HUDEP-2 (cell line): ENCODE data around the gene SMAD5.

Source experiments
- DNase-seq, 76 experiments: peaks; one replicate each; lab custom pipeline; 2025; ENCODE audit not compliant: unreplicated experiment in 76 of 76; lab: John Stamatoyannopoulos, UW

The SMAD5 gene

DNA sequence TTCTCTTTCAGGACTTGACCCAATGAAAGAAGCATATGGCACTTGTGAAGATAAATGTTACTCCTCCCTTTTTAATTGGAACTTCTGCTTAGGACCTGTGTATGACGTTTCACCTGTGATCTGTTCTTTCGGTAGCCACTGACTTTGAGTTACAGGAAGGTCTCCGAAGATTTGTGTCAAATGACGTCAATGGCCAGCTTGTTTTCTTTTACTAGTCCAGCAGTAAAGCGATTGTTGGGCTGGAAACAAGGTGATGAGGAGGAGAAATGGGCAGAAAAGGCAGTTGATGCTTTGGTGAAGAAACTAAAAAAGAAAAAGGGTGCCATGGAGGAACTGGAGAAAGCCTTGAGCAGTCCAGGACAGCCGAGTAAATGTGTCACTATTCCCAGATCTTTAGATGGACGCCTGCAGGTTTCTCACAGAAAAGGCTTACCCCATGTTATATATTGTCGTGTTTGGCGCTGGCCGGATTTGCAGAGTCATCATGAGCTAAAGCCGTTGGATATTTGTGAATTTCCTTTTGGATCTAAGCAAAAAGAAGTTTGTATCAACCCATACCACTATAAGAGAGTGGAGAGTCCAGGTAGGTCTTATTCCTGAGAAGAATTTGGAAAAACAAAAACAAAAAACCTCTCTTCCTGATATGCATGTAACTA lies 21.1 kb downstream of the SMAD5 start:
- DNase-seq = no peak

DNA sequence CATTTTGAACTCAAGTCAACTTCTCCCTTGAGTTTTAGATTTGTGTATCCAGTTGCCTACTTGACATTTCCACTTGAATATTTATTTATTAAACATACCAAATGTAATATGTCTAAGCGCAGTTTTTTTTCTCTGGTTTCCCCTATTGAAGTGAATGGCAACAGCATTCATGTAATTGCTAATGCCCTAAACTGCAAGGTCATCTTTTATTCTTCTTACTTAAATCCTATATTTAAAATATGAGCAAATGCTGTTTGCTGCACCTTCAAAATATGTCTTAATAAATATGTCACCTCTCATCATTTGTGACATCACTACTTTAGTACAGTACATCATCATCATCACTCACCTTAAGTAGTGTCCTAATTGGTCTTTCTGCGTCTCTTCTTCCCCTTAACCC lies 22.4 kb downstream of the SMAD5 start:
- no peak for DNase-seq

DNA sequence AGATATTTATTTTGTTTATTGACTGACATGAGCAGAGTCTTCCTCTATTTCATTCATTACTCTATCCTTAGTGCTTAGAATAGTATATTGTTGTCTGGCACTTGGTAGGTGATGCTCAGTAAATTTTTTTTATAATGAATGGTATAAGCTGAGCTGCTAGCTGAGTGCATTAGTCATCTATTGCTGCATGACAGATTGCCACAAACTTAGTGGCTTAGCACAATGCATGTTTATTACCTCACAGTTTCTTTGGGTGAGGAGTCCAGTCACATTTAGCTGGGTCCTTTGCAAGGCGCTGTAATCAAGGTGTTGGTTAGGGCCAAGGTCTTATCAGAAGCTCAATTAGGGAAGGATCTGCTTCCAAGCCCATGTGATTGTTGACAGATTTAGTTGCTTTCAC lies 23.1 kb downstream of the SMAD5 start:
- no peak for DNase-seq

DNA sequence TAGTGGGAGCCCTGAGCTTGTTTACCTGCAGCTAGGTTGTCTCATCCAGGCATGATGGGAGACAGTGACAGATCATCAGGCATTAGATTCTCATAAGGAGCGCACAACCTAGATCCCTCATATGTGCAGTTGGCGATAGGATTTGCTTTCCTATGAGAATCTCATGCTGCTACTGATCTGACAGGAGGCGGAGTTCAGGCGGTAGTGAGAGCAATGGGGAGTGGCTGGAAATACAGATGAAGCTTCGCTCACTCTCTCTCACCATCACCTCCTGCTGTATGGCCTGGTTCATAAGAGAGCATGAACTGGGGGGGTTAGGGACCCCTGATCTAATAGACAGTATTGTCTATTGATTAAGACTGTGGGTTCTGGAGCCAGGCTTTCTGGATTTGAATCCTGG lies 24.9 kb downstream of the SMAD5 start:
- no peak for DNase-seq

DNA sequence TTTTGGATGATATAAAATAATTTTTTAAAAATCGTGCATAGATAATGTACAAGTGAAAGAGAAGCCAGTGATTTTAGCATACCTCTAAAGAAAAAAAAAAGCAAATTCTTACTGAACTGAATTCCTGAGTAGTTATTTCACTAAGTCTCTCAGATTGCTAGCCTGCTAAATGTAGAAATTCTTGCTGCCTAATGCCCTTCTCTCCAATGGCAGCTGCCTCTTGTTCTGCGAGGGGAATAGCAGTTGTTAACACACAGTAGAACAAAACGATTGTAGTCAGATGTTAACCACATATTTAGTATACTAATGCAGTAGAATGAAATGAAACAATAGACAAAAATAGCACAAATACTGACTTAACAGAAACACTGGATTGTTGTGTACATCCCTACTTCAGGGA lies 26.8 kb downstream of the SMAD5 start:
- no peak for DNase-seq

DNA sequence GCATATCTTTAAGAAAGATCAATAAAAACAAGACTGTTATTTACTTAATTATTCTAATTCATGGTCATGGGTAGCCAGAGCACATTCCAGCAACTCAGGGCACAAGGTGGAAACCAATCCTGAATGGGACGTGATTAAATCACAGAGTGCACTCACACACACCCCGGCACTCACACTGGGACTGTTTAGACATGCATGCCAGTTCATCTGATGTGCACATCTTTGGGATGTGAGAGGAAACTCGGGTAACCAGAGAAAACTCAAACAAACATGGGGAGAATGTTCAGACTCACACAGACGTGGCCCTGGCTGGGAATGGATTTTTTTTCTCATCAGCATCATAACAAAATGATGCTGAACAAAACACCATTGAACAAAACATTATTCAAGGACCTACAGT lies 29.4 kb downstream of the SMAD5 start:
- DNase-seq = no peak

DNA sequence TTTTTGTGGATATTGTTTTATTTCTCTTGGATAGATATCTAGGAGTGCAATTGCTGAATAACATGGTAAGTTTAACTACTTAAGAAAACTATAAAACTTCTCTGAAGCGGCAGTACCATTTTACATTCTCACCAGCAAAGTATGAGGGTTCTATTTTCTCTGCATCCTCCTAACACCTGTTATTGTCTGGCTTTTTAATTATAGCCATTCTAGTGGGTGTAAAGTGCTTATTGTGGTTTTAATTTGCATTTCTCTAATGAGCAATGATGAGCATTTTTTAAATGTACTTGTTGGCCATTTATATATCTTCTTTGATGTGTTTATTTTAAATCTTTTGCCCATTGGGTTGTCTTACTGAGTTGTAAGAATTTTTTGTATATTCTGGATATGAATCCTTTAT lies 31.6 kb downstream of the SMAD5 start:
- DNase-seq = no peak

DNA sequence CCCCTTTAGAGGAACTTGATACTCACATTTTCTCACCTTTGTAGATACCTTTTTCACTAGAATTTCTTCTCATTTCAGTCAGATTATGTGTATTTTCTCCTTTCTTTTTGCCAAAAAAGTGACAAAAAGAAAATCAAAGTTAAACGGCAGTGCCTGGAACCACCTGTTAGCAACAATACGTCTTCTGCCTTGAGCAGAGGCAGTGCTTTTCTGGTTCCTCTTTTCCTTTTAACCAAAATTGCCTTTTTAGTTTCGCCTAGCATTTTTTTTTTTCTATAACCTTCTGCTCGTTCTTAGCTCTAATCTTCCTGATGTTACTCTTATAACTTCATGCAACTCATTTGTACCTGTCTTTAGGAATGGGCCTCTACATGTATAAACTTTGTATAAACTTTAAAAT lies 34.3 kb downstream of the SMAD5 start:
- no peak for DNase-seq

DNA sequence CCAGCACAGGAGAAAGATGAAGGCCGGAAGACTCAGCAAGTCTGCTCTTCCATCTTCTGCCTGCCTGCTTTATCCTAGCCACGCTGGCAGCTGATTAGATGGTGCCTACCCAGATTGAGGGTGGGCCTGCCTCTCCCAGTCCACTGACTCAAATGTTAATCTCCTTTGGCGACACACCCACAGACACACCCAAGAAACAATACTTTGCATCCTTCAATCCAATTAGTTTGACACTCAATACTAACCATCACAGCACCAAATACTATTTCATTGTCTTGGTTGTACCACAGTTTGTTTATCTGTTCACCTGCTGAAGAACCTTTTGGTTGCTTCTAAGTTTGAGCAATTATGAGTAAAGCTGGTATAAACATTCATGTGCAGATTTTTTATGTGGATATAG lies 36.6 kb downstream of the SMAD5 start:
- DNase-seq = no peak

DNA sequence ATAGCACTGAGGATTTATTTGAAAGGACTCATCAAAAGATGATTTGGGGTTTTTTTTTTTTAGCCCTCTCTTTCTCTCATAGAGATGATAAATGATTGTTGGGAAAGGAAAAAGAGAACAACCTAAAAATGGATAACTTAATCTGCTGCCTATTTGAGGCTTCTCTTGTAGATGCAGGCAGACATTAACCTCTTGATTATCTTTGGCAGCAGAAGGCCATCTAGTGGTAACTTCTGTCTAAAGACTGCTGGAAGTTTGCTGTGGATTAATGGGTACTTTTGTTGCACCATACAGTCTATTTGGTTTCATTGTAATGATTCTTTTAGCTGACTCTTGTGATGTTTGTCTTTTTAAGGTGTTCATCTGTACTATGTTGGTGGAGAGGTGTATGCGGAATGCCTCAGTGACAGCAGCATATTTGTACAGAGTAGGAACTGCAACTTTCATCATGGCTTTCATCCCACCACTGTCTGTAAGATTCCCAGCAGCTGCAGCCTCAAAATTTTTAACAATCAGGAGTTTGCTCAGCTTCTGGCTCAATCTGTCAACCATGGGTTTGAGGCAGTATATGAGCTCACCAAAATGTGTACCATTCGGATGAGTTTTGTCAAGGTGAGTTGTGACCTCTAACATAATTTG lies 41.5 kb downstream of the SMAD5 start:
- peak in 23 of 76 experiments; percentile 1 to 45 (median 20) for DNase-seq

DNA sequence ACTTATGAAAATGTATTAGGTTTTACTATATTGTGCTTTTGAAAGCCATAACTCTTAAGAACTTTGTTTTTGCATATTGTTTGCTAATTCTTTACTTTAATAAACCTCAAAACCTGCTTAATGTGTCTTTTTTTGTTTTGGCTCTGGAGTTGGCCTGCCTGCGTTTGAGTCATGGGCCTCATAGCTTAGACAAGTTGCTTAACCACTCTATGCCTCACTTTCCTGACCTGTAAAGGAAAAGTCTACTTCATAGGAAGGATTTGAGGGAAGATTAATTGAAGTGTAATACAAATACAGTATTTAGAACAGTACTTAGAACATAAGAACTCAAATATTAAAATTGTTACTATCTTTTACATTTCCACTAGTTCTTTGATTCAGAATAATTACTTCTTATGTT lies 50.0 kb downstream of the SMAD5 start:
- DNase-seq = no peak

DNA sequence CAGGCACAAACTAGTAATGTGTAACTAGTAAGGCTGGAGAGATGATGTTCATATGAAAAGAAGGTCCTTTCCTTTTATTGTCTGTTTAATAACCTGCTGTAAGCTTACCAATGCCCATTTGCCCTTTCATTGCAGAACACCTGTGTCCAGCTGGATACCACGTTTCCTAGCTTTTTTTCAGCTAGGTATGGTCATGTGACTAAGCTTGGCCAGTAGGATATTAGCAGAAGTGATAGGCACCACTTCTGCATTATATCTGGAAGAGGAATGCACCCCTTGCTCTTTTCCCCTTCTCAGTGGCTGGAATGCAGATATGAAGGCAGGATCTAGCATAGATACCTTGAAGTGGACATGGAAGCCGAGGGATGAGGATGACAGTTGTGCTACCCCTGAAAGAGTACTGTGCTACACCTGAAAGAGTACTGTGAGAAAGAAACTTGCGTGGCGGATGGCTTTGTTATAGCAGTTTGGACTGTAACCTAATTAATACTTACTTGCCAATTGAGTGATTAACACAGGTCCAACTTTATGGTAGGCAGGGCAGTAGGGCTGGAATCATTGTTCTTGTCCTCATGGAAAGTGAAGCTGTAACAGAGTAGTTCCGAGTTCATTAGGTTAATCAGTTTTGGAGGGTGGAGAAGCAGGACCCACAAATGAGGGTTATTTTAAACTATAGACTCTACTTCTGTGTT lies 53.5 kb downstream of the SMAD5 start:
- no peak for DNase-seq

DNA sequence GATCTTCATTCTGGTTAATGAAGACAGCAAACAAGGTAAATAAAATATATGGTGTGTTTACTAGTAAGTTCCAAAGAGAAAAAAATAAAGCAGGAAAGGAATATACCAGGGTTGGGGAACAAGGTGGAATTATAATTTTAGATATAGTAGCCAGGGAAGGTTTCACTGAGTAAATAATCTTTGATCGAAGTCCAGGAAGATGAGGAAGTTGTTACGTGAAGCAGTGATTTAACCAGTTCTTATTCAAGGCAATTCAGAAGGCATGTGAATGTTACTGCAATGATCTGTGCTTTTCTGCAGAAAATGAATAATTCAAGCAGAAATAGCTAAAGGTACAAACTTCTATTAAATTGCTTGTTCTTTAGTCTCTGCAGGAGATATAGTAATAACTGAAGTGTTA lies 54.2 kb downstream of the SMAD5 start:
- no peak for DNase-seq

DNA sequence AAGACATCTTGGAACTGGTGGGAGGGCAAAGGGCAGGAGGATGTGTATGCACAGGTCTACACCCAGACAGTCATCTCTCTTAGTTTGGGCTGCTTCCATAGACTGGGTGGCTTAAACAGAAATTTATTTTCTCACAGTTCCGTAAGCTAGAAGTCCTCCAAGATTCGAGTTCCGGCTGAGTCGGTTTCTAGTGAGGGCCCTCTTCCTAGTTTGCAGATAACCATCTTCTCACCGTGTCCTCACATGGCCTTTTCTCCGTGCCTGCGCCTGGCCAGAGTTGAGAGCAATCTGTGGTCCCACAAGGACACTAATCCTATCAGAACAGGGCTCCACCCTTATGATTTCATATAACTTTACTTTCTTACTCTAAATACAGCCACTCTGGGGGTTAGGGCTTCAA lies 56.2 kb downstream of the SMAD5 start:
- DNase-seq = no peak

DNA sequence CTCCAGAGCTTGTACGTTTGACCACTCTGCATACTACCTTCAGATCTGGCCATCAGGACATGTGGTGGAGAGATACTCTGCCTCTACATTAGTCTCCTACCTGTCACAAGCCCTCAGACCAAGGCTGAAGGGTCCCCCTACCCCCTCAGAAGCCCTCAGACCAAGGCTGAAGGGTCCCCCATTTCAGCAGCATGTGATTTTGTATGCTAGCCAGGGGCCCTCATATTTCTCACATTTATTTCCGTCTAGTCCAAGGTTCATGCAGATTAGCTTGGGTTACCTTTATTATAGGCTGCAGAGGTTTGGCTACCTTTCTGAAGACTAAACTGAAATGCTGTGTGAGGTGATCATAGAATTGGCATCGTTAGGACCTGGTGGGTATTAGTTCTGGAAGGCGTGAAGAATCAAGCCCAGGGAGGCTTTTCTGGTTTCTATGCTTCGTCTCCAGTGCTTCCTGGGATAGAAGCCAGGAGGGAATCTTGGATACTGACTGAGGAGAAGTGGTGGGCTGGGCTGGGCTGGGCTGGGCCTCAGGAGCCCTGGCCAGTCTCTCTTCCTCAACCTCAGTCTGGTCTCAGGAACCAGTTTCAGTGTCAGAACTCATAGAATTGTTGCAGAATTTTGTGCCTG lies 57.6 kb downstream of the SMAD5 start:
- no peak for DNase-seq

DNA sequence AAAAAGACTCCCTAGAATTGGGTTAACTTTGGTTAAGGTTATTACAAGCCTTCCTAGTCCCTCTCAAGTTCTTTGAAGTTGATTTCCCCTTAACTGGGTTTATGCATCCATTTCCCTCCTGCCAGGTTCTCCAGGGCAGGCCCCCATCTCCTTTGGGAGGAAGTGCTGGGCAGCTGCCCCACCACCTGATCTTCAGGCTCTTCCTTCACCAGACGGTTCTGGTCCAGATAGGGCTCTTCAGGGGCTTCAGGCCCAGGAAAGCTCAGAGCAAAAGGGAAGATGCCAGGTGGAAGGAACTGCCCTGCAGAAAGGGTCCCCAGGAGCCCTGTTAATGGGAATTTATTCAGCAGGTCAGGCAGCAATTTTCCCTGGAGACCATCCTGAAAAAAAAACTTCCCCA lies 58.3 kb downstream of the SMAD5 start:
- DNase-seq = no peak

DNA sequence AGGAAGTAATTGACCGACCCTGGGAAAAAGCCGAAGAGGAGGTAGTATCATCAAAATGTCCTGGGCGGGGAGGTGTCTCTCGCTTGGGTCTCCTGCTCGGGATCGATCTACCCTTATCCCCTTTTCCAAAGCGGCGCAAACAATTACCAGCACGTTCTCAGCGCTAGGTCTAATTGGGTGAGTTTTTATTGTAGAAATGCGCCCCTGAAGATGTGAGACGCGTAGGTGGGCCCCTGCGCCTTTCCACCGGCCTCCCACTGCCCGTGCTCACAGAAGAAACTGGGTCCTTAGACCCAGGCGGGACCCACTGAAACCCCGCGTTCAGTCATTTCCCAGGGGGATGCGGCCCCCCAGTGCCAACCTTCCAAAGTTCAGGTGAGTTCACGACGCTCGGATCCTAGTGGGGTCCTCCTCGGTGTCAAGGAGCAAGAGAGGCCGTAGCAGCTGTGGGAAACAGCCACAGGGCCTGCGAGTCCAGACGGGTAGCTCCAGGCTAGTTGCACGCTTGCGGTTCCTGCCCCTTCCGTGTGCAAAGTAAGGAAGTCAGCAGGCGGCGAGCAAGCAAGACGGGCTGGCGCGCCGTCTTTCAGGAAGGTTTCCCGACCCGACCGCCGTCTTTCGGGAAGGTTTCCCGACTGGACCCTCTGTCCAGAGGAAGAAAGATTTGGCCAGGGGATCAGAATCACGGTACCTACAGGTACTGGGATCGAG lies 58.8 kb downstream of the SMAD5 start:
- DNase-seq = peak in 1 of 76 experiments; percentile 2

DNA sequence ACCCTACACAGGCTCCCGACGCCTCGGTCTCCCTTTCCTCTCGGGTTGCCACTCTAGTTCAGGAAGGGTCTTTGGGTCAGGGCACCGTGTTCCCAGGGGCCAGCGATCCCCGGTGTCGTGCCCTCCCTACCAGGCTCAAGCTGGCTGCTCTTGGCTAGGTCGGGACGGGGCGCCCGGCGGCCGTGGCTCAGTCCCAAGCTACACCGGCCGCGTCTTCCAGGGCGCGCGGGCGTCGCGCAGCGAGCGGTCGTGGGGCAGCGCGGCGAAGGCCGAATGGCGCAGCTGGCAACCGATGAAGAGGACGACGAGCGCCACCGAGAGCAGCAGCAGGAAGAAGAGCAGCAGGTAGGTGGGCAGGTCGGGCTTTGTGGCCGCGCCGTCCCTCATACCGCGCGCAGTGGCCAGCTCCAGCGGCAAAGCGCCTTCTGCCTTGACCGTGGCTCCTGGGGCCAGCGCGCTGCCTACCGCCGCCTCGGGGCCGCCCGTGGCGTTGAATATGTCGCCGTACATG lies 59.4 kb downstream of the SMAD5 start:
- DNase-seq = no peak

DNA sequence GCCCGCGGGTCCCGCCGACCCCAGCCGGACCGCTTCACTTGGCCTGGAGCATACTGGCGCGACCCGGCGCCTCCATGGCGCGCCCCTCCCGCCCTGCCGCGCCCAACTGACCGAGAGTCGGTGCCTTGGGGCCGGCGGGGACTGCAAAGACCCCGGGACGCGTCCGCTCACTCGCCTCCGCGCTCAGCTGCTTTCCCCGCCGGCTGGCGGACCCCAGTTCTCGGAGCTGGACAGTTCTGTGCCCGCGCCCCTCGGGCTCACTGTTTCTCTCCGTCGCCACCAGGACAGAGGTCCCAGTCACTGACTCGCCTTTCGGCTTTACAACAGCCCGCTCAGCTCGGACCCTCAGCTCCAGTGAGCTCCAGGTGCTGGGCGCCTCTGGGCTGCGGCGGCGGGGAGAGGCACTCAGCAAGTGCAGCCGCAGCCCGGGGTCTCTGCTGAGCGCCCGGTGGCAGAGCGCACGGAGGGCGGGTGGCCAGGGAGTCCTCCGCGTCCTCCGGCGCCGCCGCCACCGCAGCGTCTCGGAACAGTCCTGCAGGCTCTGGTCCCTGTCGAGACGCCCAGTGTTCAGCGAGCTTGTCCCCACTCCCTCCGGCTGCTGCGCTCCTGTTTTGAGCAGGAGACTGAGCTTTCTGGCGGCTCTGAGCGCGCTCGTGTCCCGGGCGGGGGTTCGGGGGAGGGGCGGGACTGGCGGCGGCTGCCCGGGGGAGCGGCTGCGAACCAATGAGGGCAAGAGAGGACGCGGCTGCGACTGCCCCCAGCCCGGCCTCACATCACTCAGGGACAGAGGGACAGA lies 60.1 kb downstream of the SMAD5 start, which contains the start of gene SMIM32:
Gene SMIM32, minus strand, starts transcription at position 637 of the 796 bp plus-strand sequence. CDS start 638 bp downstream, outside the sequence.
- DNase-seq = no peak
